Measurements from ENCODE around the gene WDR33. TPM values are rescaled to one million over a fixed set of nuclear protein-coding genes. Genes with fewer than 3 reads are reported as not detected.
A peak's percentile ranks its signal among the peaks of the same experiment; 100 is the strongest.

WDR33 gene
- total RNA-seq, 4 donors from 2014 or later: 41.3 to 51.6 (median 45.1) TPM

GRCh38 chr2:127658641-127659407 lies 152.1 kb downstream of the WDR33 start:
- Histone ChIP-seq H3K4me3 (no peak overlapping the region), H3K36me3 (peaks cover 0 to 7% (median 0%) of the 10 kb centered on the region in 3 donors), H3K4me1 (peaks cover 0 to 26% (median 0%) of the 10 kb centered on the region in 4 donors), H3K27me3 (no peaks in the 10 kb centered on the region), H3K9me3 (no peaks in the 10 kb centered on the region), H3K27ac (peak overlapping the region in 3 of 4 donors; percentile 32 to 85 (median 55))
- DNase-seq: peak in 1 of 3 donors; percentile 30
- no peak for TF ChIP-seq POLR2A (IDR thresholded peaks at IDR 0.05)
- TF ChIP-seq, protein P1, sequence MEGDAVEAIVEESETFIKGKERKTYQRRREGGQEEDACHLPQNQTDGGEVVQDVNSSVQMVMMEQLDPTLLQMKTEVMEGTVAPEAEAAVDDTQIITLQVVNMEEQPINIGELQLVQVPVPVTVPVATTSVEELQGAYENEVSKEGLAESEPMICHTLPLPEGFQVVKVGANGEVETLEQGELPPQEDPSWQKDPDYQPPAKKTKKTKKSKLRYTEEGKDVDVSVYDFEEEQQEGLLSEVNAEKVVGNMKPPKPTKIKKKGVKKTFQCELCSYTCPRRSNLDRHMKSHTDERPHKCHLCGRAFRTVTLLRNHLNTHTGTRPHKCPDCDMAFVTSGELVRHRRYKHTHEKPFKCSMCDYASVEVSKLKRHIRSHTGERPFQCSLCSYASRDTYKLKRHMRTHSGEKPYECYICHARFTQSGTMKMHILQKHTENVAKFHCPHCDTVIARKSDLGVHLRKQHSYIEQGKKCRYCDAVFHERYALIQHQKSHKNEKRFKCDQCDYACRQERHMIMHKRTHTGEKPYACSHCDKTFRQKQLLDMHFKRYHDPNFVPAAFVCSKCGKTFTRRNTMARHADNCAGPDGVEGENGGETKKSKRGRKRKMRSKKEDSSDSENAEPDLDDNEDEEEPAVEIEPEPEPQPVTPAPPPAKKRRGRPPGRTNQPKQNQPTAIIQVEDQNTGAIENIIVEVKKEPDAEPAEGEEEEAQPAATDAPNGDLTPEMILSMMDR (IDR thresholded peaks at IDR 0.05): no peak

- no peak for TF ChIP-seq POLR2A (IDR thresholded peaks at IDR 0.05)
- TF ChIP-seq, protein P1 (IDR thresholded peaks at IDR 0.05): no peak
- peaks cover 0 to 7% (median 0%) of the 10 kb centered on the region in 3 donors for H3K36me3 ChIP-seq
- H3K27me3 ChIP-seq: no peaks in the 10 kb centered on the region
- H3K9me3 ChIP-seq: no peaks in the 10 kb centered on the region
- H3K4me3 ChIP-seq: no peak overlapping the region
- peaks cover 0 to 27% (median 0%) of the 10 kb centered on the region in 4 donors for H3K4me1 ChIP-seq
- DNase-seq: peak in 1 of 3 donors; percentile 3
- peak overlapping the region in 2 of 4 donors; percentile 55 to 85 for H3K27ac ChIP-seq
These were observed 152.8 kb downstream of the WDR33 start for GRCh38 chr2:127658146-127658545.

DNA sequence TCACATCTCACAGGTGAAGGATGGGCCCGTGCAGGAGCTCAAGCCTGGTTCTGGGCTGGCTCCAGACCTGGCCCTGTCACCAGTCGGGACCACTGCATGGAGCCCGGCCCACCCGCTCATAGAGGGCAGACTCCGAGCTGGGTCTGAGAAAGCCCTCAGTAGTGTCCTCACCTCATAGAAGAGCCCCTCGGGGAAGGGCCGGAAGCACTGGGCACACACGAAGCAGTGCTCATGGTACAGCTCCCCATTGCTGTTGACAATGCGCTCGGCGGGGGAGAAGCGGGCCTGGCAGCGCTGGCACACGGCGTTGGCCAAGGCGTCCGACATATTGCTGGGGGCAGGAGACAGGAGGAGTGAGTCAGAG lies 153.8 kb downstream of the WDR33 start:
- DNase-seq: peak in 1 of 3 donors; percentile 28
- no peaks in the 10 kb centered on the region for H3K9me3 ChIP-seq
- H3K27me3 ChIP-seq: no peaks in the 10 kb centered on the region
- H3K27ac ChIP-seq: peak overlapping the region in 2 of 4 donors; percentile 43 to 85
- H3K4me3 ChIP-seq: no peak overlapping the region
- no peak for TF ChIP-seq POLR2A (IDR thresholded peaks at IDR 0.05)
- TF ChIP-seq, protein P1 (IDR thresholded peaks at IDR 0.05): no peak
- H3K36me3 ChIP-seq: peaks cover 0 to 7% (median 0%) of the 10 kb centered on the region in 3 donors
- peaks cover 0 to 28% (median 0%) of the 10 kb centered on the region in 4 donors for H3K4me1 ChIP-seq

DNA sequence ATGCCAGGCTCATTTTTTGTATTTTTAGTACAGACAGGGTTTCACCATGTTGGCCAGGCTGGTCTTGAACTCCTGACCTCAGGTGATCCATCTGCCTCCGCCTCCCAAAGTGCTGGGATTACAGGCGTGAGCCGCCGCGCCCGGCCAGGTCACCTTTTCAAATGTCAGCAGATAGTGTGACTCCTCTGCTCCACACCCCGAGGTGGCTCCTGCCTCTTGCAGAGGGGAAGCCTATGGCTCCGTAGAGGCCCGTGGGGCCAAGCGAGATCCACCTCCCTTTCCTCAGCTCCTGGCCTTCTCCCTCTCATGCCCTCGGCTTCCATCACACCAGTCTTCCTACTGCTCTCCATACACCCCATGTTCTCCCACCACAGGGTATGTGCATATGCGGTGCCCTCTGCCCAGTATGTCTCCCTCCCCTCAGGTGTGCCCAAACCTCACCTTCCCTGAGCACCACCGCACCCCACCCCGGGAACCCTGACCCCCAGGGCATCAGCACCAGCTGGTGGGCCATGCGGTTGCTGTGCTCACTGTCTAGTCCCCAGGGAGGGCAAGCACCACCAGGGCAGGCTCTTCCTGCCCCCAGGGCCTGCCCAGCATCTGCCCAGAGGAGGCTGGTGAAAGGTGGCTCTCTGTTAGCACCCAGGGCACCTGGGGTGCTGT lies 154.3 kb downstream of the WDR33 start:
- Histone ChIP-seq H3K4me3 (no peak overlapping the region), H3K9me3 (no peaks in the 10 kb centered on the region), H3K36me3 (peaks cover 0 to 7% (median 0%) of the 10 kb centered on the region in 3 donors), H3K27me3 (no peaks in the 10 kb centered on the region), H3K27ac (peak overlapping the region in 2 of 4 donors; percentile 43 to 85), H3K4me1 (peaks cover 0 to 24% (median 0%) of the 10 kb centered on the region in 4 donors)
- TF ChIP-seq, protein P1 (IDR thresholded peaks at IDR 0.05): no peak
- no peak for TF ChIP-seq POLR2A (IDR thresholded peaks at IDR 0.05)
- DNase-seq: peak in 1 of 3 donors; percentile 25

GRCh38 chr2:127655209-127656073 lies 155.5 kb downstream of the WDR33 start:
- H3K36me3 ChIP-seq: peaks cover 0 to 7% (median 0%) of the 10 kb centered on the region in 3 donors
- no peaks in the 10 kb centered on the region for H3K9me3 ChIP-seq
- H3K27me3 ChIP-seq: no peaks in the 10 kb centered on the region
- peak in 1 of 3 donors; percentile 36 for DNase-seq
- no peak overlapping the region for H3K4me3 ChIP-seq
- H3K4me1 ChIP-seq: peaks cover 0 to 15% (median under 1%) of the 10 kb centered on the region in 4 donors
- no peak for TF ChIP-seq POLR2A (IDR thresholded peaks at IDR 0.05)
- TF ChIP-seq, protein P1 (IDR thresholded peaks at IDR 0.05): no peak
- H3K27ac ChIP-seq: peak overlapping the region in 2 of 4 donors; percentile 19 to 85
